OCI-M2 (cell line): ENCODE data around the gene MST1.
A peak's percentile ranks its signal among the peaks of the same experiment; 100 is the strongest.

Source experiments
- DNase-seq: peaks from one replicate; lab custom pipeline; 2025; ENCODE audit not compliant: unreplicated experiment; lab: John Stamatoyannopoulos, UW

The MST1 gene

GRCh38 chr3:49718858-49719213 is 29.6 kb upstream of the MST1 start:
- no peak for DNase-seq

DNA sequence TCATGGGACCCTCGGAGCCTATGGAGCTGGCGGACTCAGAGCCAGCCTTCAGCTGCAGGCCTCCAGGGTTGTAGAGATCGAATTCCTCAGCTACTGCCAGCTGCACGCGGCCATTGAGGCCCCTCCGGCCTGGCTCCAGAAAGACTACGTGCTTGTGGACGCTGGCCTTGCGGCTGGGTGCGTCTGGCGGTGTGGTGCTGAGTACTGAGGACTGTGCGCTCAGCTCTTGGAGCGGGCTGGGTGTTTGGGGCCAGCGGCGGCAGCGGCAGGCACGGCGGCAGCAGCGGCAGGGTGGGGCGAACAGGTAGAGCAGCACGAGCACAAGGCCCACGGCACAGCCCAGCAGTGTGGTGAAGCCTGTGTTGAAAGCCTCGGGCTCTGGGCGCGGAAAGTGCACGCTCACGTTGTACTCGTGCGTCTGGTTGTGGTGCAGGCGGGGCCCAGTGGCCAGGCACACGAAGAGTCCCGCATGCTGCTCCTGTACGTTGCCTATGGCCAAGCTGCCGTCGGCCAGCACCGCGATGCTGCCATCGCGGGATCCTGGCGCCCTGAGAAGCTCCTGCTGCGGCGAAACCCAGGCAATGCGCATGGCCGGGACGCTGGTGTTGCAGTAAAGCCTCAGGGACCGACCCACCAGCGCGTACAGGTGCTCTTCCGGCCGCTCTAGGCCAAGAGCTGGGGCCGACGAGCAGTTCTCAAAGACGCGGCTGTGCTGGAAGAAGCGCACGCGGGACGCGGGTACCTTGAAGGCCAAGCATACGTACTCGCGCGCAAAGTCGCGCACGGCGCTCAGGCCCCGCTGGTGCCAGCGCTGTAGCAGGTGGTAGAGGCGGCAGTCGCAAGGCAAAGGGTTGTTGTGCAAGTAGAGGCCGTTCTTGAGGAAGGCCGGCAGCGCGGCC is 28.9 kb upstream of the MST1 start:
- DNase-seq = no peak

DNA sequence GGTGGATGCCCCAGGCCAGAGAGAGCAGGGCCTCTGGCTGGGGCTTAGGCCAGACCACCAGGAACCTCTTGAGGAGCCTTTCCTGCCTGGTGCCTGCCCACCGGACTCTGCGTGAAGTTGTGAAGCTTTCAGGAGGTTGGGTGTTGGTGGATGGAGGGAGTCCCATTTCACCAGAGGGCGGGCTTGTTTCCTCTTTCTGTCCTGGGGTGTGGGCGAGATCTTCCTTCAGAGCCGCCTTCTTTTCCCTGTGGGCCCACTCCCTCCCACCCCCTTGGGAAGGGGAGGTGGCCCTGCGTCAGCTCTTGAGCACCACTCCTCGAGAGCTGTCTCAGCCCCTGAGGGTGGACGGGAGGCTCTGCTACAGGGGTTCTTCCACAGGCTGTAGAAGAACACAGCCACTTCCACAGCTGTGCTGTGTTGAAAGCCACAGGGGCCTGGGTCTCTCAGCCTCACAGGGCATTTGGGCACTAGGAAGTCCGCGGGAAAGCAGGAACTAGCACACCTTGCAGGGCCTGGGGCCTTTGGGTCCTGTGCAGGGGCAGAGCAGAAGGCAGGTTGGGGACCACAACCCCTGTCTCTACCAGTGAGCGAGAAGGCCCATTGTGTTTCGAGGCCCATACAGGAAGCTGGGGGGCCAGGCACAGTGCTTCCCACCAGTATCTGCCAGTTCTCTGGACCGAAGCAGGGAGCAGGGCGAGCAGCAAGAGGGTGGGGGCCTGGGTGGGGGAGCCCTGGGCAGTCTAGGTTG is 28.1 kb upstream of the MST1 start:
- DNase-seq = no peak

DNA sequence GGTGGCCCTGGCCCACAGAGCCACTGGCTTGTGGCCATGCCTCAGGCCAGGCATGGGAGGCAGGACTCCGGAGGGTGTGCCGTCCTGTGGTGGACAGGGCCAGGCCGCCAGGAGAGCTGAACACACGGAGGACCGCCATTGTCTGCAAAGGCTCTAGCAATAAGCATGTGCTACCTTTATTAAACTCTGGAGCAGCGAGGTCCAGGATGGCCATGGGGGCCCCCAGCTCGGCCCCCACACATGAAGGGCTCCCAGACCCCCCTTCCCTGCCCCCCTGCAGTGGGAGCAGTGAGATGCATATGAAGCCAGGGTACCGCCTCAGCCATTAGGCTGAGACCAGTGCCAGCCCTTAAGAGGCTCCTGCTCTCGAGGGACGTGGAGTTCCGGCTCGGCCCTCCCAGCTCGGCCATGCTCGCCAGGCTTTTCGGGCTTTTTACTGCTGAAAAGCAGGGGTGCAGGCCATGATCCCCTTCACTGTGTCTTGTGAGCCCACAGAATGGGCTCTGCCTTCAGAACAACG is 27.5 kb upstream of the MST1 start:
- no peak for DNase-seq

DNA sequence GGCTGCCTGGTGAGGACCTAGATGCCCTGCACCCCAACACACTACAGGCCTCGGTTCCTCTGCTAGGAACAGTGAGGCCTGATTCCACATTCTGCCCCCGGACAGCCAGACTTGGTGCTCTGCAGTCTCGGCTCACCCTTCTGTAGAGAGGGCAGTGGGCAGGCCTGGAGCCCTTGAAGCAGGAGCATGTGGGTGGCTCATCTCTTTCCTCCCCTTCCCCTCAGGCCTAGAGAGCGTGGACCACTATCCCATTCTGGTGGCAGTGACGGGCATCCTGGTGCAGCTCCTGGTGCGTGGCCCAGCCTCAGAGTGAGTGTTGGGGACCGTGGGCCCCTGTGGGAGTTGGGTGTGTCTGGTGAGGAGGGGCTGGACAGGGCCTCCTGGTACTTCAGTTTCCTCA is 26.9 kb upstream of the MST1 start:
- no peak for DNase-seq

- no peak for DNase-seq
These were observed 26.4 kb upstream of the MST1 start for GRCh38 chr3:49715611-49716121.

DNA sequence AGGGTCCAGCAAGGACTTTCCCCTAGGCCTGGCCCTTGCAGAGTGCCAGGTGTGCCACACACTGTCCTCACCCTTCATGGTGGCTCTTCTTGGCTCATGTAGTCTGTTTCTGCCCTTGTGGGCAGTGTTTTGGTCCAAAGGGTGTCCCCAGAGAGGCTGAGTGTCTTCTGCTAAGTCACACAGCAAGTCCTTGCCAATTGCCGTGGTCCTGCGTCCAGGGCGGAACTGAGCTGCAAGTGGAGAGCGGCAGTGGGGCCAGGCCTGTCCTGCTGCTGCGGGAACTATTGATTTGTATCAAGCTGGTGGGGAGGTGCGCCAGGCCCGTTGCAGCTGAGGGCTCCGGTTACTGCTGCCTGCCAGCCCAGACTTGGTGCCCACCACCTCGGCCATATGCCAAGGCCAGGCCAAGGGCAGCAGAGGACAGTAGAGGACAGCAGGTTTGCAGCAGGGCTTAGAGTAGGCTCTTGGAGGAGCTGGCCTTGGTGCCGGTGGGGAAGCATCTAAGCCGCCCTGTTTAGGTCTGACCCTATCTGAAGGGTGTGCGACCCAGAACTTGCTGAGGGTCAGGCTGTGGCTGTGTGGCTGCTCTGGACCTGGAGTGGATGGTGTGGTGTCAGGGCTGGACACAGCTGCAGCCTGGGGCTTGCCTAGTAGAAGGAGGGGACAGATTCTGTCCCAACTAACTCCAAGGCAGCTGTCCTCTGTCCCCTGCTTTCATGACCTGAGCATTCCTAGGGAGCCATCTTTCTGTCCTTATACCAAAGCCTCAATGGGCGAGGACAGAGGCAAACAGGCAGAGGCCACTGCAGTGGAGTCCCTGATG is 25.7 kb upstream of the MST1 start:
- DNase-seq = no peak

- DNase-seq = no peak
These were observed 24.2 kb upstream of the MST1 start for GRCh38 chr3:49713336-49714105.

DNA sequence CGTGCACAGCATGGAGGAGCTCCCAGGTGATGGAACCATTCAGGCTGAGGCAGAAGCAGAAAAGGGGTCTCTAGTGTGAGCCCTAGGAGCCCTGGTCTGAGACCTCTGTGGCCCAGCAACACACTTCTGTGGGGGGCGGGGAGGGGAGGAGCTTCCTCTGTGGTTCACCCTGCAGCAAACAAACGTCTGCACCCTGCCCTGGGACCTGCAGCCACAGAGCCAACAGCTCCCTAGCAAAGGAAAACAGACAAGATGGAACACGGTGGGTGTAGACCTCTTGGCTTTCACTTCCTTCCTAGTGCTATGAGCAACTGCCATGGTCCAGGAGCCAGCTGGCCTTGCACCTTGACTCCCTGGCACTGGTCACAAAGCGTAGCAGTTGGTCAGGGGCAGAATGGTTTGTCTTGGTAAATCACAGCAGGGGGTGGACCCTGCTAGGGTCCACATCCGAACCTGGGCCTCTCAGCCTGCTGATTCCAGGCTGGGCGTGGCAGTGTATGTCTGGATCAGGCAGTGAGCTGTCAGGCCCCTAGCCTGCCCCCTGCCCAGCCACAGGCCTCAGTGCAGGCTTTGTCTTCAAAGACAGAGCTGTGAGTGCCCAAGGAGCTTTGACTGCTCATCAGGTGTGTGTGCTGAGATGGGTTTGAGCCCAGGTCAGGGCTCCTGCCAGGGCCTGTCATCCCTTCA is 23.5 kb upstream of the MST1 start:
- DNase-seq = no peak

DNA sequence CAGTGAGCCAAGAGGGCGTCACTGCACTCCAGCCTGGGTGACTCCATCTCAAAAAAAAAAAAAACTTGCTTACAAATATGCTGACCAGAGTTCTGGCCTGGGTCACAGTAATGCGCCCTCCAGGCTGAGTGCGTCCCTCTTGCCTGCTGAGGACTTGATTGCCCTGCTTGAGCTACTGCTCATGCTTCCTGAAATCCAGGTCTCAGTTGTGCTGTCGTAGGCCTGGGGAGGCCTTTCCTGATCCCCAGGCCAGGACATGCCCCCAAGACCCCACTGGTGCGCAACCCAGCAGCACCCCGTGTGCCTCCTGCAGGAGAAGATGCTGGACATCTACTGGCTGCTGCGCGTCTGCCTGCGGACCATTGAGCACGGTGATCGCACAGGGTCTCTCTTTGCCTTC is 22.9 kb upstream of the MST1 start:
- no peak for DNase-seq

GRCh38 chr3:49711489-49711888 is 22.2 kb upstream of the MST1 start:
- DNase-seq = no peak

GRCh38 chr3:49709852-49710251 is 20.6 kb upstream of the MST1 start:
- DNase-seq = no peak

DNA sequence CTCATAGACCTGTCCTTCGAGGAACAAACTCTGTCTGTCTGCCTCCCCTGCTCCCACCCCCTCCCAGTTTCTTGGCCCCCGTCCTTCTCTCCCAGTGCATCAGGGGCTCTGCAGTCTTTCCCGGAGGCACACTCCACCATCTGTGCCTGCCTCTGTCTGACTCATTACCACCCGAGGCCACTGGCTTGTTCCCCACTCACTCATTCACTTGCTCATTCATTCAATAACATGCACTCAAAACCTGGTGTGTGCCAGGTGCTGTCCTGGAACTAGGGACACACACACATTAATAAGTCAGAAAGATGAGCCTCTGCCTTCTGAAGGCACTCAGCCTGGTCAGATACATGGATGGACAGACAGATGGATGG is 17.8 kb upstream of the MST1 start:
- DNase-seq = no peak

DNA sequence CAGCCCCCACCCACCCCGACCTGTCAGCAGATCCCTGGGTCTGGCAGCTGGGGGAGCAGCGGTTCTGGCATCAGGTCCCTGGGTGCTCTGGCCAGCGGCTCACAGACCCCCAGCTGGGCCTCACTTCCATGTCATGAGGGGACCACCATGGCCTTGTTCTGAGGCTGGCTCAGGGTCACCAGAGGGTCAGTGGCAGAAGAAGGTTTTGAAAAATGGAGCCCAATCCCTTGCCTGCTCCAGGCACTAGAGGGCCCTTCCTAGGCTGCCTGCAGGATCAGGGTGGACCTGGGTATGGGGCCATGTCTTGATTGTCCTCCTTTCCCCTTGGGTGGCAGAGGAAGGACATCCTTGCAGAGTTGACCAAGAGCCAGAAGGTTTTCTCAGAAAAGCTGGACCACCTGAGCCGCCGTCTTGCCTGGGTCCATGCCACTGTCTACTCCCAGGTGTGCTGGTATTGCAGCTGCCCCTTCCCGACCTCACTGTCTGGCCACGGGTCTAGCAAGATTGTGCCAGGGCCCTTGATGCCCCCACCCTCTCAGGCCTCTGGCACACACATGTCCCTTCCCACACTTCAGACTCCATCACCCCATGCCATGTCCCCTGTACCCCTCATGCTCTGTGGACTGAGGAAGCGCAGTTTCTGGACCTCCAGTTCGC is 17.3 kb upstream of the MST1 start:
- no peak for DNase-seq

DNA sequence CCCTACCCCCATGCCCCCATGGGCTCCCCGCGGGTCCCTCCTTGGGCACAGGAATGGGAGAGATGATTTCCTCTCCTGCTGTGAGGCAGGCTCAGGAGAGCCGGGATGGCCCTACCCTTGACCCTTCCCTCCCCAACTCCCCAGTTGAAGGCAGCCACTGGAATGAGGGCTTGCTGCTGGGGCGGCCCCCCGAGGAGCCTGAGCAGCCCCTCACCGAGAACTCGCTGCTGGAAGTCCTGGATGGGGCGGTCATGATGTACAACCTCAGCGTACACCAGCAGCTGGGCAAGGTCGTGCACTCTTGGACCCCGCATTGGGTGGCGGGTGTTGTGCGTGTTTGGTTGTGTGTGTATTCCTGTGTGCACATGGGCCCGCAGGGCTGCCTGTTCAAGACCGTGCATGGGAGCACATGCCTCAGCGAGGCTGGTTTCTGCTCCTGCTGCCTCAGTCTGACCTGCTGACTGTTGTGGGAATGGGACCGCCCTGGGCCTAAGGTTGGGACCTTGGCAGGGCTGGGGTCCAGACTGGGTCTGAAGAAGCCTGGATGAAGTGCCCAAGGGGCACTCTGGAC is 16.2 kb upstream of the MST1 start:
- DNase-seq = no peak

GRCh38 chr3:49704629-49705028 is 15.4 kb upstream of the MST1 start:
- no peak for DNase-seq

DNA sequence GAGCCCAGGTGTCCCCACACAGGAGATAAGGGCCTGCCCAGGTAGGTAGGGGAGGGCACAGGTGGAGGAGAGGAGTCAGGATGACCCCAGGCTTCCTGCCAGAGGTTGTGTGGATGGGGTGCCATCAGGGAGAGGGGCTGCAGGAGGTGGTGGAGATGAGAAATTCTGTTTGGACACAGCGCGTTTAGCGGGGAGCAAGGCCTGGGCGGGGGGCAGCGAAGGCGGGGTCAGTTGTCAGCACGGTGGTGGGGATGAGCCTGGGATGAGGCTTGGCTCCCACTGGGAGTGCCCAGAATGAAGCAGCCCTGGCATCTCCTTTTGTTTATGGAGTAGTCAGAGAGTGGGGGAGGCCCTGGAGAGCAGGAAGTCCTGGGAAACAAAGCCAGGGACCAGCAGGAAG is 14.7 kb upstream of the MST1 start:
- no peak for DNase-seq

- DNase-seq = peak; percentile 1
These were observed 14.2 kb upstream of the MST1 start for GRCh38 chr3:49703443-49703927.

- DNase-seq = no peak
These were observed 13.4 kb upstream of the MST1 start for GRCh38 chr3:49702672-49703071.
